Measurements from ENCODE around the gene CPA4. TPM values are rescaled to one million over a fixed set of nuclear protein-coding genes. Genes with fewer than 3 reads are reported as not detected.
A peak's percentile ranks its signal among the peaks of the same experiment; 100 is the strongest.

The CPA4 gene
- total RNA-seq, 4 donors from 2014 or later = 68.7 to 116 (median 83.0) TPM

- H3K4me3 ChIP-seq = peak overlapping the region; percentile 1
- DNase-seq (ENCODE audit: low spot score in 2 of 2) = no peak
- peaks cover 38% of the 10 kb centered on the region for H3K4me1 ChIP-seq
- 42% methylated on average over 8 of the region's 8 CpGs for WGBS
- no peaks in the 10 kb centered on the region for H3K36me3 ChIP-seq
- TF ChIP-seq POLR2AphosphoS5 (IDR thresholded peaks at IDR 0.05) = peak in 1 of 3 donors; percentile 9
- TF ChIP-seq, protein P1, sequence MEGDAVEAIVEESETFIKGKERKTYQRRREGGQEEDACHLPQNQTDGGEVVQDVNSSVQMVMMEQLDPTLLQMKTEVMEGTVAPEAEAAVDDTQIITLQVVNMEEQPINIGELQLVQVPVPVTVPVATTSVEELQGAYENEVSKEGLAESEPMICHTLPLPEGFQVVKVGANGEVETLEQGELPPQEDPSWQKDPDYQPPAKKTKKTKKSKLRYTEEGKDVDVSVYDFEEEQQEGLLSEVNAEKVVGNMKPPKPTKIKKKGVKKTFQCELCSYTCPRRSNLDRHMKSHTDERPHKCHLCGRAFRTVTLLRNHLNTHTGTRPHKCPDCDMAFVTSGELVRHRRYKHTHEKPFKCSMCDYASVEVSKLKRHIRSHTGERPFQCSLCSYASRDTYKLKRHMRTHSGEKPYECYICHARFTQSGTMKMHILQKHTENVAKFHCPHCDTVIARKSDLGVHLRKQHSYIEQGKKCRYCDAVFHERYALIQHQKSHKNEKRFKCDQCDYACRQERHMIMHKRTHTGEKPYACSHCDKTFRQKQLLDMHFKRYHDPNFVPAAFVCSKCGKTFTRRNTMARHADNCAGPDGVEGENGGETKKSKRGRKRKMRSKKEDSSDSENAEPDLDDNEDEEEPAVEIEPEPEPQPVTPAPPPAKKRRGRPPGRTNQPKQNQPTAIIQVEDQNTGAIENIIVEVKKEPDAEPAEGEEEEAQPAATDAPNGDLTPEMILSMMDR (IDR thresholded peaks at IDR 0.05) = no peak
- no peaks in the 10 kb centered on the region for H3K9me3 ChIP-seq
- peak overlapping the region; percentile 78 for H3K27ac ChIP-seq
- H3K27me3 ChIP-seq = no peaks in the 10 kb centered on the region
Measured at GRCh38 chr7:130293521-130293920, 560 bp downstream of the CPA4 start.

- H3K36me3 ChIP-seq = no peaks in the 10 kb centered on the region
- WGBS = 28% methylated on average over 5 of the region's 5 CpGs
- H3K27me3 ChIP-seq = no peaks in the 10 kb centered on the region
- no peak for TF ChIP-seq EP300 (IDR thresholded peaks at IDR 0.05)
- TF ChIP-seq, protein P1 (IDR thresholded peaks at IDR 0.05) = no peak
- TF ChIP-seq POLR2A (IDR thresholded peaks at IDR 0.05) = no peak
- no peak for TF ChIP-seq POLR2AphosphoS5 (IDR thresholded peaks at IDR 0.05)
- no peak for DNase-seq (ENCODE audit: low spot score in 2 of 2)
- H3K4me1 ChIP-seq = peaks cover 44% of the 10 kb centered on the region
- H3K4me3 ChIP-seq = no peak overlapping the region
- peak overlapping the region; percentile 78 for H3K27ac ChIP-seq
- H3K9me3 ChIP-seq = no peaks in the 10 kb centered on the region
Measured at GRCh38 chr7:130294314-130294713, 1.4 kb downstream of the CPA4 start.

- WGBS = 77% methylated on average over 13 of the region's 13 CpGs
- TF ChIP-seq EP300 (IDR thresholded peaks at IDR 0.05) = no peak
- TF ChIP-seq, protein P1 (IDR thresholded peaks at IDR 0.05) = no peak
- no peak for TF ChIP-seq POLR2A (IDR thresholded peaks at IDR 0.05)
- TF ChIP-seq POLR2AphosphoS5 (IDR thresholded peaks at IDR 0.05) = no peak
- no peaks in the 10 kb centered on the region for H3K9me3 ChIP-seq
Measured at GRCh38 chr7:130296221-130296951, 3.4 kb downstream of the CPA4 start.

GRCh38 chr7:130297628-130298543, 4.9 kb downstream of the CPA4 start:
- Histone ChIP-seq H3K9me3 (no peaks in the 10 kb centered on the region), H3K4me3 (no peak overlapping the region), H3K4me1 (peaks cover 47% of the 10 kb centered on the region), H3K36me3 (no peaks in the 10 kb centered on the region), H3K27ac (no peak overlapping the region), H3K27me3 (no peaks in the 10 kb centered on the region)
- TF ChIP-seq, protein P1 (IDR thresholded peaks at IDR 0.05) = no peak
- TF ChIP-seq POLR2A (IDR thresholded peaks at IDR 0.05) = no peak
- TF ChIP-seq POLR2AphosphoS5 (IDR thresholded peaks at IDR 0.05) = no peak
- no peak for DNase-seq (ENCODE audit: low spot score in 2 of 2)
- WGBS = 84% methylated on average over 19 of the region's 20 CpGs

More at GRCh38 chr7:130296221-130296951, 3.4 kb downstream of the CPA4 start:
- peaks cover 51% of the 10 kb centered on the region for H3K4me1 ChIP-seq
- H3K36me3 ChIP-seq = no peaks in the 10 kb centered on the region
- H3K4me3 ChIP-seq = no peak overlapping the region
- peak overlapping the region; percentile 78 for H3K27ac ChIP-seq
- no peaks in the 10 kb centered on the region for H3K27me3 ChIP-seq
- DNase-seq (ENCODE audit: low spot score in 2 of 2) = no peak

Measured in suprapubic skin (tissue), 4 donors.